ENCODE results near the gene TMEM247. TPM values are rescaled to one million over a fixed set of nuclear protein-coding genes. Genes with fewer than 3 reads are reported as not detected.

Gene TMEM247
- total and polyA plus RNA-seq, 3 donors from 2014 or later, result 18.5 to 59.4 (median 27.2) TPM

DNA sequence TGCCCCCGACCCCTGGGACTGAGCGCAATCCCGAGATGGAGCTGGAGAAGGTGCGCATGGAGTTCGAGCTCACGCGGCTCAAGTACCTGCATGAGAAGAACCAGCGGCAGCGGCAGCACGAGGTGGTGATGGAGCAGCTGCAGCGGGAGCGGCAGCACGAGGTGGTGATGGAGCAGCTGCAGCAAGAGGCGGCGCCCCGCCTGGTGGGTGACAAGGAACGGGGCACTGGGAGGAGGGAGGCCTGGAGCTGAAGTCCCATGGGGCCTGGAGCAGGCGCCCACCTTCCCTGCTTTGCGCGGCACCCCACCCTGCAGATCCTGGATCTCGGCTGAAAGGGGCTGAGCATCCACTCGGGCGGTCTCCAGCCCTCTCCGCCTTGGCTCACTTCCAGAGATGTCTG is 1.2 kb downstream of the TMEM247 start:
- WGBS, 2 donors, result 77 to 89% methylated on average over 18 to 24 of the region's 24 CpGs
- Histone ChIP-seq H3K9me3 (no peaks in the 10 kb centered on the region), H3K4me1 (no peaks in the 10 kb centered on the region), H3K4me3 (no peak overlapping the region), H3K27me3 (no peaks in the 10 kb centered on the region), H3K36me3 (ENCODE audit: low read depth, missing control alignments) (no peaks in the 10 kb centered on the region), H3K27ac (no peak overlapping the region)
- TF ChIP-seq, protein P1, sequence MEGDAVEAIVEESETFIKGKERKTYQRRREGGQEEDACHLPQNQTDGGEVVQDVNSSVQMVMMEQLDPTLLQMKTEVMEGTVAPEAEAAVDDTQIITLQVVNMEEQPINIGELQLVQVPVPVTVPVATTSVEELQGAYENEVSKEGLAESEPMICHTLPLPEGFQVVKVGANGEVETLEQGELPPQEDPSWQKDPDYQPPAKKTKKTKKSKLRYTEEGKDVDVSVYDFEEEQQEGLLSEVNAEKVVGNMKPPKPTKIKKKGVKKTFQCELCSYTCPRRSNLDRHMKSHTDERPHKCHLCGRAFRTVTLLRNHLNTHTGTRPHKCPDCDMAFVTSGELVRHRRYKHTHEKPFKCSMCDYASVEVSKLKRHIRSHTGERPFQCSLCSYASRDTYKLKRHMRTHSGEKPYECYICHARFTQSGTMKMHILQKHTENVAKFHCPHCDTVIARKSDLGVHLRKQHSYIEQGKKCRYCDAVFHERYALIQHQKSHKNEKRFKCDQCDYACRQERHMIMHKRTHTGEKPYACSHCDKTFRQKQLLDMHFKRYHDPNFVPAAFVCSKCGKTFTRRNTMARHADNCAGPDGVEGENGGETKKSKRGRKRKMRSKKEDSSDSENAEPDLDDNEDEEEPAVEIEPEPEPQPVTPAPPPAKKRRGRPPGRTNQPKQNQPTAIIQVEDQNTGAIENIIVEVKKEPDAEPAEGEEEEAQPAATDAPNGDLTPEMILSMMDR (IDR thresholded peaks at IDR 0.05), result no peak
- TF ChIP-seq POLR2A (IDR thresholded peaks at IDR 0.05), result no peak
- no peak for DNase-seq
- intact Hi-C loops (cut with DNase I; ENCODE audit: low total_unique reads), result no loop called here

DNA sequence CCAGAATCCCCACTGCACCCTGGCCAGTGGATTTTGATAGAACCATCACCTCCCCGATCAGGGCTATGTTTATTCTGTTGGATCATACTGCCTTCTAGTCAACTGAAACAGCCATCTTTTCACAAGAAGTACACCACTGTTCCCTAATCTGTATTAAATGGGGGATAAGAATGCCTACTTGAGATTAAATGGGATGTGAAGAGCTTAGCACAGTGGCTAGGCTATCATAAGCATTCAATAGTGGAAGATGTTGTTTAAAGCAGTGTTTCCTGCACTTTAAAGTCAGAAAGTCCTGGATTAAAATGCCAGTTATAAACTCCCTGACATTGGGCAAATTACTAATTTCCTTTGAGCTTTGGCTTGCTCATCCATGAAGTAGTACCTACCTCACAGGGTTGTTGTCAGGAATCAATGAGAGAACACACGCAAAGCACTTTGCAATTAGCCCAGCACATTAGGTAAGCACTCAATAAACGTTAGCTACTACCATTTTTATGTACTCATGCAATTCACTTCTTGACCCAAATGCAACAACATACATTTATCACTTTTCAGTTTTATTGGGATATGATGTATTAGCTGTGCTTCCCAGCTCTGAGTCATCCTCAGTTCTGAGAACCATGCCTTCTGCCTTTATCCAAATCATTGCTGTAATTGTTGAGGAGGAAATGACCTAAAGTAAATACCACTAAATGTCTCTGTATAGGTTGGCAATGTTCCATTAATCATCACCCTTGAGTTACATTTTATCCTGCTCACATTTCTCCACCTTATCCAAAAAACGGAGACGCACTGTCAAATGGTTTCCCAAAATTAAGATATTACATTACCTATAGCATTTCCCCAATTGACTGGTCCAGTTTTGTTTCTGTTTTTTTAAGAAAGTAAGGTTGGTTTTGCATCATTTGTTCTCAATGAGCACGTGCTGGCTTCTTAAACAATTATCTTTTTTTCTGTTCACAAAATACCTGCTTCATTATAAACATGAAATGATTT is 2.1 kb downstream of the TMEM247 start:
- Histone ChIP-seq H3K27me3 (no peaks in the 10 kb centered on the region), H3K4me3 (no peak overlapping the region), H3K27ac (no peak overlapping the region), H3K9me3 (no peaks in the 10 kb centered on the region), H3K4me1 (no peaks in the 10 kb centered on the region), H3K36me3 (ENCODE audit: low read depth, missing control alignments) (no peaks in the 10 kb centered on the region)
- intact Hi-C loops (cut with DNase I; ENCODE audit: low total_unique reads), result no loop called here
- no peak for DNase-seq
- WGBS, 2 donors, result 72 to 81% methylated on average over 6 of the region's 6 CpGs
- no peak for TF ChIP-seq POLR2A (IDR thresholded peaks at IDR 0.05)
- TF ChIP-seq, protein P1 (IDR thresholded peaks at IDR 0.05), result no peak

DNA sequence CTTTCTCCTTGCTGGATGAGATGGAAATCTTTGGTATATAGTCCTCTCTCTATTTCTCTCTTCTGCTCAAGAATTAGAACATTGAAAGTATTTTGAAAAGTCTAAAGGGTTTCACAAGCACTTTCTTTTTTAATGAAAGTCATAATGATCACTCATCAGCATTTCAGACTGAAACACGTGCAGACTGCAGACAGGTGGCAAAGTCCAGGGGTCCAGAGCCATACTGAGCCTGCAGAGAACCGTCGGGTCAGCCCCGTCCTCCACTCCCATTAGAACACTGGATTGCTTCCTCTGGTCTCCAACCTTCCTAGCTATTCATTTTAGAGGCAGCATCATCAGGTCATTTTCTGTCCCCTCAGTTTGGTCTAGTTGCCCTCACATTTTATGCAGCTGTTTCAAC is 3.1 kb downstream of the TMEM247 start:
- no peaks in the 10 kb centered on the region for H3K36me3 ChIP-seq (ENCODE audit: low read depth, missing control alignments)
- no peak overlapping the region for H3K27ac ChIP-seq
- intact Hi-C loops (cut with DNase I; ENCODE audit: low total_unique reads), result no loop called here
- TF ChIP-seq, protein P1 (IDR thresholded peaks at IDR 0.05), result no peak
- TF ChIP-seq POLR2A (IDR thresholded peaks at IDR 0.05), result no peak
- DNase-seq, result no peak
- H3K27me3 ChIP-seq, result no peaks in the 10 kb centered on the region
- H3K4me3 ChIP-seq, result no peak overlapping the region
- no peaks in the 10 kb centered on the region for H3K9me3 ChIP-seq
- H3K4me1 ChIP-seq, result no peaks in the 10 kb centered on the region
- WGBS, 2 donors, result 72 to 90% methylated on average over 4 of the region's 4 CpGs

DNA sequence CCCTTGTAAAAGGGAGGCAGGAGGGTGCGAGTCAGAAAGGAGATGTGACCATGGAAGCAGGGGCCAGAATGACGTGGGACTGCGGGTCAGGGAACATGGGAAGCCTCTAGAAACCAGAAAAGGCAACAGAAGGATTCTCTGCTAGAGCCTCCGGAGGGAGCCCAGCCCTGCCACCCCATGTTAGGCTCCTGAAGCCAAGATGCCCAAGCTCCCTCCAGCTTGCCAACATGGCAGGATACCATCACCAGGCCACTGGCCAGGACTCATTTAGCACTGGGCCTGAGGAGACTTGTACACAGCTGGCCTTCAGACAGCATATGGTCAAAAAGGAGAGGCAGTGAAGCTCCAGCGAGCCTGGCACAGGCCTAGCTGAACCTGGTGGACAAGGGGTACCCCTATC is 5.6 kb downstream of the TMEM247 start:
- Histone ChIP-seq H3K27ac (no peak overlapping the region), H3K27me3 (no peaks in the 10 kb centered on the region), H3K4me1 (peaks cover 12% of the 10 kb centered on the region), H3K4me3 (no peak overlapping the region), H3K36me3 (ENCODE audit: low read depth, missing control alignments) (no peaks in the 10 kb centered on the region), H3K9me3 (no peaks in the 10 kb centered on the region)
- intact Hi-C loops (cut with DNase I; ENCODE audit: low total_unique reads), result no loop called here
- TF ChIP-seq, protein P1 (IDR thresholded peaks at IDR 0.05), result no peak
- TF ChIP-seq POLR2A (IDR thresholded peaks at IDR 0.05), result no peak
- 89 to 93% methylated on average over 5 of the region's 5 CpGs for WGBS, 2 donors
- DNase-seq, result no peak

Data from testis (tissue), 3 donors.